Fibroblast of skin of left biceps (primary cell): ENCODE measurements around the gene OPA3.

Source experiments
- DNase-seq, 2 experiments: peaks; one replicate each; pipeline ENCODE4 v3.0.0-alpha.2; 2013; ENCODE audit warnings: low read depth in 2 of 2

OPA3 gene

GRCh38 chr19:45478454-45479238 is 106.0 kb downstream of the OPA3 start:
- DNase-seq, result peak; percentile 87

GRCh38 chr19:45477713-45478453 is 106.7 kb downstream of the OPA3 start:
- DNase-seq, result no peak
